Measurements from ENCODE around the gene AFDN. TPM values are rescaled to one million over a fixed set of nuclear protein-coding genes. Genes with fewer than 3 reads are reported as not detected.

AFDN gene
- total and polyA plus RNA-seq, 2 experiments from 2014 or later: 130 to 198 TPM

DNA sequence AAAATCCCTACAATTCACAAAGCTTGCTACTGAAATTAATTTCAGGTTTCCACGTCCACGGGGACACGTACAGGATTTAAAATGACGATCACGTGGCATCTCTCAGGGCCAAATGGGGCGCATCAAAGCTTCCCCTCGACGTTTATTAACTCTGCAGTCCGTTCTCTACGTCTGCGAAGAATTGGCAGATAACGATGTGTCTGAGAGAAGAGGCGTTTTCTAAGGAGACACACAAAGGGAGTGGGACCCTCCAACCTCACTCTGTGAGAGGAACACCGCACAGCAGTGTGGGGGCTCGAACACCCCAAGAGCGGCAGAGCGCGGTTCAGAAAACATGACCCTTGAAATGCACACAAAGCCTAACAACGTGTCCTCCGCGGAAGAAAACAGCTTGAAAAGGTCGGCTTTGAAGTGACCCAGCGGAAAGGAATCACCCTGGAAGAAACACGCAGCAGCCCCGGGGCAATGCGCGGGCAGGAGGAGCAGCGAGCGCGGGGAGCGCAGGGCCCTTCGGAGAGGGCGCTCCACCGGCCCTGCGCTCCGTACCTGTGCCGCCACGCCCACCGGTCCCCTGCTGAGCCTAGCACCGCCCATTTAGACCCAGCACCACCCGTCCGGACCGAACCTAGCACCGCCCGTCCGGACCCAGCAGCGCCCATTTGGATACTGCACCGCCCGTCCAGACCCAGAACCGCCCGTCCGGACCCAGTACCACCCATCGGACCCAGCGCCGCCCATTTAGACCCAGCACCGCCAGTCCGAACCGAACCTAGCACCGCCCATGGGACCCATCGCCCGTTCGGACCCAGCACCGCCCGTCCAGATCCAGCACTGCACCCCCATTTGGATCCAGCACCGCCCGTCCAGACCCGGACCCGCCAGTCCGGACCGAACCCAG, 1.1 kb upstream of the AFDN start:
- H3K27ac ChIP-seq: peak overlapping the region; percentile 93
- H3K9me3 ChIP-seq (ENCODE audit: low read depth): no peaks in the 10 kb centered on the region
- H3K79me2 ChIP-seq: peaks cover 30% of the 10 kb centered on the region
- 6% methylated on average over 67 of the region's 70 CpGs for WGBS (ENCODE audit: low lambda C conversion rate, missing lambda C conversion rate)
- H3K4me1 ChIP-seq (ENCODE audit: insufficient read depth): peaks cover 19% of the 10 kb centered on the region
- TF ChIP-seq, protein P1, sequence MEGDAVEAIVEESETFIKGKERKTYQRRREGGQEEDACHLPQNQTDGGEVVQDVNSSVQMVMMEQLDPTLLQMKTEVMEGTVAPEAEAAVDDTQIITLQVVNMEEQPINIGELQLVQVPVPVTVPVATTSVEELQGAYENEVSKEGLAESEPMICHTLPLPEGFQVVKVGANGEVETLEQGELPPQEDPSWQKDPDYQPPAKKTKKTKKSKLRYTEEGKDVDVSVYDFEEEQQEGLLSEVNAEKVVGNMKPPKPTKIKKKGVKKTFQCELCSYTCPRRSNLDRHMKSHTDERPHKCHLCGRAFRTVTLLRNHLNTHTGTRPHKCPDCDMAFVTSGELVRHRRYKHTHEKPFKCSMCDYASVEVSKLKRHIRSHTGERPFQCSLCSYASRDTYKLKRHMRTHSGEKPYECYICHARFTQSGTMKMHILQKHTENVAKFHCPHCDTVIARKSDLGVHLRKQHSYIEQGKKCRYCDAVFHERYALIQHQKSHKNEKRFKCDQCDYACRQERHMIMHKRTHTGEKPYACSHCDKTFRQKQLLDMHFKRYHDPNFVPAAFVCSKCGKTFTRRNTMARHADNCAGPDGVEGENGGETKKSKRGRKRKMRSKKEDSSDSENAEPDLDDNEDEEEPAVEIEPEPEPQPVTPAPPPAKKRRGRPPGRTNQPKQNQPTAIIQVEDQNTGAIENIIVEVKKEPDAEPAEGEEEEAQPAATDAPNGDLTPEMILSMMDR (IDR thresholded peaks at IDR 0.05; ENCODE audit: poor library complexity): no peak
- no peak for TF ChIP-seq EZH2 (IDR thresholded peaks at IDR 0.05; ENCODE audit: borderline replicate concordance)
- no peak for TF ChIP-seq EZH2phosphoT487 (IDR thresholded peaks at IDR 0.05; ENCODE audit: low read depth, severe bottlenecking, unreplicated experiment)
- no peaks in the 10 kb centered on the region for H3K27me3 ChIP-seq
- H3K4me2 ChIP-seq: peak overlapping the region; percentile 95
- H3K36me3 ChIP-seq (replicated peaks; ENCODE audit: insufficient read depth, low read depth): no peaks in the 10 kb centered on the region
- H3K4me3 ChIP-seq: peak overlapping the region; percentile 92
- no peaks in the 10 kb centered on the region for H3K9me2 ChIP-seq (replicated peaks; ENCODE audit: insufficient read depth)
- peak; percentile 94 for DNase-seq (ENCODE audit: low spot score)
- peaks cover 26% of the 10 kb centered on the region for H4K20me1 ChIP-seq (ENCODE audit: insufficient read depth, poor library complexity, severe bottlenecking)
- peak overlapping the region; percentile 92 for H2AFZ ChIP-seq

DNA sequence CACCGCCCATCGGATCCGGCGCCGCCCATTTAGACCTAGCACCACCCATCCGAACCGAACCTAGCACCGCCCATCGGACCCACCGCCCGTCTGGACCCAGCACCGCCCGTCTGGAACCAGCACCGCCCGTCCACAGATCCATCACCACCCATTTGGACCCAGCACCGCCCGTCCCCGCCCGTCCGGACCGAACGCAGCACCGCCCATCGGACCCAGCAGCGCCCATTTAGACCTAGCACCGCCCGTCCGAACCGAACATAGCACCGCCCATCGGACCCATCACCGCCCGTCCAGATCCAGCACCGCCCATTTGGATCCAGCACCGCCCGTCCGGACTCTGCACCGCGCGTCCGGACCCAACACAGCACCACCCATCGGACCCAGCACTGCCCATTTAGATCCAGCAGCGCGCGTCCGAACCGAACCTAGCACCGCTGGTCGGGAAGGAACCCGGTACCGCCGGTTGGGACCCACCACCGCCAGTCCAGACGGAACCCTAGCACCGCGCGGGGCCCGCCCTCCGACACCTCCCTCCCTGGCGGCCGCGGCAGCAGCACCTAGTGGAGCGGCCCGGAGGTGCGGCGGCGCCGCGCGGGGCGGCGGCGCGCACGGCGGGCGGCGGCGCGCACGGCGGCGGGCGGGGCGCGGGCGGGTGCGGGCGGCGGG, 348 bp upstream of the AFDN start:
- no peaks in the 10 kb centered on the region for H3K9me2 ChIP-seq (replicated peaks; ENCODE audit: insufficient read depth)
- WGBS (ENCODE audit: low lambda C conversion rate, missing lambda C conversion rate): 1% methylated on average over 51 of the region's 90 CpGs
- H3K36me3 ChIP-seq (replicated peaks; ENCODE audit: insufficient read depth, low read depth): no peaks in the 10 kb centered on the region
- H3K79me2 ChIP-seq: peaks cover 38% of the 10 kb centered on the region
- TF ChIP-seq, protein P1 (IDR thresholded peaks at IDR 0.05; ENCODE audit: poor library complexity): peak; percentile 47
- no peak for TF ChIP-seq EZH2phosphoT487 (IDR thresholded peaks at IDR 0.05; ENCODE audit: low read depth, severe bottlenecking, unreplicated experiment)
- H3K4me3 ChIP-seq: peak overlapping the region; percentile 92
- H3K27me3 ChIP-seq: no peaks in the 10 kb centered on the region
- no peaks in the 10 kb centered on the region for H3K9me3 ChIP-seq (ENCODE audit: low read depth)
- H2AFZ ChIP-seq: peak overlapping the region; percentile 92
- H3K4me2 ChIP-seq: peak overlapping the region; percentile 95
- peaks cover 34% of the 10 kb centered on the region for H4K20me1 ChIP-seq (ENCODE audit: insufficient read depth, poor library complexity, severe bottlenecking)
- DNase-seq (ENCODE audit: low spot score): peak; percentile 93
- H3K27ac ChIP-seq: peak overlapping the region; percentile 93
- peaks cover 19% of the 10 kb centered on the region for H3K4me1 ChIP-seq (ENCODE audit: insufficient read depth)

DNA sequence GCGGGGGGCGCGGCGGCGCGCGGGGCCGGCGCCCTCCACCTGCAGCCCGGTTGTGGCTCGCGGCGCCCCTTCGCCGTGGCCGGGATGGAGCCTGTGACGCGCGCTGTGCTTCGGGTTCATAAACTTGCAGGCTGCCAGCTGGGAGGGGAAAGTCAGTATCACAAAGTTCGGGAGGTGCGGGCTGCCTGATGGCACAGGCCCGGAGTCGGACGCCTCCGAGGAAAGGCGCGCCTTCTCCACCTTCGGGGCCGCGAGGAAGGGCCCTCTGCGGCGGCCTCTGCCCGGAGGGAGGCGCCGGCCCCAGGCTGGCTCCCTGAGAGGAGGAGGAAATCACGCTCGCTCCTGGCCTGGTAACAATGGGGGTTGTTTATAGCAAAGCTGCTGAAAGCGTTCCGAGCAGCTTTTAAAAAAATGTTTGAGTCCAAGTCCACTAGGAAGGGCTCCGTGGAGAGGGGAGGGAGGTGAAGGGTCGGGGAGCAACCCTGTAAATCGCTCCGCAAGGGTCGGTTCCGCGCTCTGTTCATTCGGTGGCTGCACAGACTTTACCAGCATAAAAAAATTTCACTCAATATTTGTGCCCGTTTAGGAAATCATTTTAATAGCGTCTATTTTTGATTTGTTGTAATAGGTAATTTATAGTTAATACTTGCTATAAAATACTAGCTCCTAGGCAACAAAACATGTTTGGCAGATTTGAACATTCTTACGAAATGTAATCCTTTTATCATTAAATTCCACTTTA, 1.0 kb downstream of the AFDN start:
- Histone ChIP-seq H3K27me3 (no peaks in the 10 kb centered on the region), H2AFZ (no peak overlapping the region), H3K4me1 (ENCODE audit: insufficient read depth) (peaks cover 26% of the 10 kb centered on the region), H3K4me2 (peak overlapping the region; percentile 78), H3K27ac (peak overlapping the region; percentile 97), H3K36me3 (replicated peaks; ENCODE audit: insufficient read depth, low read depth) (no peaks in the 10 kb centered on the region), H3K79me2 (peaks cover 52% of the 10 kb centered on the region), H3K9me3 (ENCODE audit: low read depth) (no peaks in the 10 kb centered on the region), H3K4me3 (peak overlapping the region; percentile 86), H4K20me1 (ENCODE audit: insufficient read depth, poor library complexity, severe bottlenecking) (peaks cover 48% of the 10 kb centered on the region), H3K9me2 (replicated peaks; ENCODE audit: insufficient read depth) (no peaks in the 10 kb centered on the region)
- peak; percentile 71 for DNase-seq (ENCODE audit: low spot score)
- TF ChIP-seq, protein P1 (IDR thresholded peaks at IDR 0.05; ENCODE audit: poor library complexity): no peak
- under 1% methylated on average over 32 of the region's 51 CpGs for WGBS (ENCODE audit: low lambda C conversion rate, missing lambda C conversion rate)
